NCI-H748 treated with DMSO at 0.1 percent for 48 hours (cell line): ENCODE results near the gene KDM4C.
"Not testable (repeated sequence)": the region's sequence is repeated elsewhere in the genome, so short reads cannot be mapped to it uniquely, and the experiment has no call there.

ENCODE experiments used
- DNase-seq: peaks from one replicate; lab custom pipeline; 2025; lab: John Stamatoyannopoulos, UW

KDM4C gene

DNA sequence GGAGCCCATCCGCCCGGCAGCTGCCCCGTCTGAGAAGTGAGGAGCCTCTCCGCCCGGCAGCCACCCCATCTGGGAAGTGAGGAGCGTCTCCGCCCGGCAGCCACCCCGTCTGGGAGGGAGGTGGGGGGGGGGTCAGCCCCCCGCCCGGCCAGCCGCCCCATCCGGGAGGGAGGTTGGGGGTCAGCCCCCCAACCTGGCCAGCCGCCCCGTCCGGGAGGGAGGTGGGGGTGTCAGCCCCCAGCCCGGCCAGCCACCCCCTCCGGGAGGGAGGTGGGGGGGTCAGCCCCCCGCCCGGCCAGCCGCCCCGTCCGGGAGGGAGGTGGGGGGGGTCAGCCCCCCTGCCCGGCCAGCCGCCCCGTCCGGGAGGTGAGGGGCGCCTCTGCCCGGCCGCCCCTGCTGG lies 49.9 kb downstream of the KDM4C start:
- not testable (repeated sequence) for DNase-seq

DNA sequence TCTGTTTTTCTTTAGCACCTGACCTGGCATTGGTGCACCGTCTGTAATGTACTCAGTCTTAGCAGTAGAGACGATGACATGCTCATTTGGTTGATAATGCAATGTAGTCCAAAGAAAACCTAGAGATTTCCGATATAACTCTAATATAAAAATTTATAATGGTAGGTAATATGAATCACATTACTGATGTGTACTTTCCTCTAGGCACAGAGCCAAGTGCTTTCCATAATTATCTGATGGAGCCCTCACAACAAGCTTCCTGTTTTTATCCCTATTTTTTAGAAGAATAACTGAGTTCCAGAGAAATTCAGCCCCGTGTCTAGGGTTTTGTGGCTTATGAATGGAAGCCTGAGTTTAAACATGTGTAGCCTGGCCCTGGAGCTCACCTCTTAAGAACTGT lies 53.7 kb downstream of the KDM4C start:
- DNase-seq: no peak

DNA sequence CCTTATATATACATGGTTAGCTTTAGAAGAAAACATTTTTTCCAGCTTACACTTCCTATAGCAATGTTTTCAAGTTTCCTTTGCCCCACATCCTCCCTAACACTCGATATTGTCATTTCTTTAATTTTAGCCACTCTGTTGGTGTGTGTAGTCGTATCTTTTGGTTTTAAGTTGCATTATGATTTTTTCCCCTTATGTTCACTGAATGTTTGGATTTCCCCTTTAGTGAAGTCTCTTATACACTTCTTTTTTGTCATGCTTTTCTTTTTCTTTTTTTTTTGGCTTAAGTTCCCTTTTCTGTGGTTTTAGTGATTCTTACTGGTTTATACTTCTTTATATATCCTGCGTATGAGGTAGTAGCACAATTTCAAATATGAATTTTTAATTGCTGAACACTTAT lies 58.8 kb downstream of the KDM4C start:
- DNase-seq: no peak

DNA sequence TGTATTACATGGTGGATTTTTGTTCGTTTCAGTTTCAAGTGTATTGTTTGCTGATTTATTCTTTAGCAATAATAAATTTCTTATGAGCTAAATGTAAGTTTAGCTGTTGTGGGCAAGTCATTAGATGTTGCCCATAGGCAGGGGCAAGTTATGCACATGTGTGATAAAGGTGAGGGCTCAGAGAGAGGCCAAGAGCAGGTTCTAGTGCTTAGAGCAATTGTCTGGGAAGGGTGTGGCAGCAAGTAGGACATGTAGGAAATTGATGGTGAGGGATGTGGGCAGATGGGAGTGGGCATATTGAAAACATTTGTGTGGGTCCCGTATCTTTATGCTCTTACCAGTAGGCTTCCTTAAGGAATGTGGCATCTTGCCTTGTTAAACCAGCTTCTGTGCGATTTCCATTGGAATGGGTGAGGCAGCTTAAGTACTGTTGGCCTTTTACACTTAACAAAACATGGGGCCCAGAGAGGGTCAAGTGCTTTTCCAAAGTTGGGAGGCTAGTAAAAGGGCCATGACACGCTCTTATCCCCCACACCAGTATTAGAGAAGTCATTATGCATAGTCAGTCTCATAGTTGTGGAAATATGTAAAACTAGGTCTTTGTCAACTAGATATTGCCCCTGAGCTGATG lies 60.6 kb downstream of the KDM4C start:
- DNase-seq: no peak

DNA sequence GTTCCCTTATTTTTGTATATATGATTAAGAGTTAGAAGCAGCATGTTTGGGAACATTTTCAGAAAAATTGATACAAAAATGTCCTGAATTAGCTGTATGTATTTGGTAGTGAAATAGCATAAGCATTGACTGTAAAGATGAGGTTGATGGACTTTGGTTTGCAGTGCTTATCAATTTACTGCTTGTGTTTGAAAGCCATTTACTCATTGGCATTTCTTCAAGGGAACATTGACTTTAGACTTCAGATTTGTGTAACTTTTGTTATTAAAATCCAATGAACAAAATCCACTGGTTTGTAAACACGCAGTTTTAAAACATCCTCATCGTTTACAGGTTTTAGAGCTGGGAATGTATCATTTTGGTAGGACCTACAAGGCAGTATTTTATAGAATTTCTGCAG lies 61.3 kb downstream of the KDM4C start:
- no peak for DNase-seq

DNA sequence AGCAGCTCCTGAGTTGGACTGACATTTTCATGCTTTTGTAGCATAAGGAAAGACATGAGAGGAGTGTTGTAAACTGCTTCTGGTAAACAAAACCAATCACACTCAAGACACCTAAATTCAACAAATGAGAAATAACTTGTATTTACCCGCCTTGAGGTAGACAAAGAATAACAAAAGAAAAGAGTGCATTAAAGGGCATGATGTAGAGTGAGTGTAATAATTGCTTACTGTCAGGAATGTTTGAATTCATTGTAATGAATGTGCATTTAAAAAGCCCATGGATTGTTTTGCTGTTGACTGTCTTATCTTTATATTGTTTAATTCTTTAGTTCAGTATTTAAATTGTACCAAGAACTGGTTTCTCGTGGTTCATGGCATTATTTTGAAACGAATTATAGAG lies 61.8 kb downstream of the KDM4C start:
- DNase-seq: no peak

DNA sequence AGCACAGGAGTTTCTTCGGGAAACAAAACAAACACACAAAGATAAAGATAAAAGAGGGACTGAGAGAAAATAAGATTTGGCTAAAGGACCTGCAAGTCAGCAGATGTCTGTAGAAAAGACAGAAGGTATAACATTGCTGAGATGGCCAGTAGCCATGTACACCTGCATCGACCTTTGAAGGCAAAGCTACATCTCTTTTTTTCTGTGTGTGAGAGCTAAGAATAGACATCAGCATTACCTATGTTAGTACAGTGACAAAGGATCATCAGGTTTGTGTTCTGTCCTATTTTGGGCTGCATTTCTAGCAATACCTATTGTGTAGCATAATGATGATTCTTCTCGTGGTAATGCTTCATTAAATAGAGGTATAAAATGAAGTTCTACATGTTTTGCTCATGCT lies 64.9 kb downstream of the KDM4C start:
- DNase-seq: no peak

DNA sequence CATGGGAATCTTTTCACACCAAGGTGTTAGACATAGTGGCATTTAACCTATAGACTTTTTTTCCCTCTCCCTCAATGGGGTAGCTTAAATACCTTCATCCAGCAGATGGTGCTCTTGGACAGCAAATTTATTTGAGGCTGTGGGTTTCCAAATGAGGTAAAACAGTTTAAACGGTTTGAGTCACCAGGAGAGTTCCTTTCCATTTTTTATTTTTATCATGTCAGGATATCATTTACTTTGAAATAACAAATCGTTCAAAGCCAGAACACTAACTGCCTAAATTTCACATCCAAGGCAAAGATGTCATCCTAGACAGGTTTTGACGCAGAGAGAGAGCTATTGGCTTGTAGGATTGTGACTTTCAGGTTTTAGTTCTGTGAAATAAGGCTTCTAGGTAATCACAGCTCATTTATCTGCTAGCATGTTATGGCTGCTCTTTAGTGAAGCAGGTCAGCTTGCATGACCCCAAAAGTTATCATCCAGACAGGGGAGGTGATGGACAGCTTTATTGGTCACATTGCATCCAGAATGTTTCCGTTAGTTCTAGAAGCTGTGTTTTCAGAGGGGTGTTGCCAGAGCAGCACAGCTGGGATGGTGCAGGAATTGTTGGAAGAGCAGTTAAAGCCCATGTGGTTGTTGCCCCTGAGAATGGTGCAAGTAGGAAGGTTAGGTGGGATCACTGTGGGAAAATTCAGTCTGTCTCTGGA lies 69.8 kb downstream of the KDM4C start:
- DNase-seq: peak; percentile 66

DNA sequence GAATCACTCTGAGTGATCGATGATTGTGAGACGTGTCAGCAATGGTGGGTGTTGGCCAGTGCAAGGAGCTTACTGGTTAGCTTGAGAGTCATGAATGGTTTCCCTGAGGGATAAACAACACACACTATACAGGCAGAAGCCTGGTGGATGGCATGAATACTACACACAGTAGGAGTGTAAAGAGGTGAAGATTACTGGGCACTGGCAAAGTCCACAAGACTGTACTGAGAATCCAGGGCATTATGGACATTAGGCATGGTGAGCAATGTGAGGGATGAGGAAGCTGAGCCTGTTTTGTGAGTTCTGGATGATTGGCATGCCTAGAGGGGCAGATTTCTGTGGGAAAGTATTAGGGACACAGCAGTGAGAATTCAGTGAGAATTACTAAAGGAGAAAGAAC lies 71.3 kb downstream of the KDM4C start:
- DNase-seq: no peak

DNA sequence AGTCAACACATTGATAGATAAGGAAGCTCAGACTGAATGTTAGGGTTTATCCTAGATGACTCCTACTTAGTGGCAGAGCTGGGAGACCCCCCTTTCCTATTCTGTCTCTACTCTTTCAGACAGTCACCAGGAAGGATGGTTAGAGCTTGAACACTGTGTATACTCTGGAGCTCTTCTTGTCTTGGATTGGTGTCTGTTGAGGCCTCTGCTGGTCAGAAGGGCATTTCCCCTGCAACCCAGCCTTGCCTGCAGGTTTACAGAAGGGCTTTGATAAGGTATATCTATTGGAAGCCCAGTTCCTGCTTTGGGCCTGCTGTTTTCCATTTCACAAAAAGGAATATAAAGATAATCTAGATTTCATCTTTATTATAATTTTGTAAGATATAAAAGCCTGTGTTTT lies 71.8 kb downstream of the KDM4C start:
- no peak for DNase-seq

DNA sequence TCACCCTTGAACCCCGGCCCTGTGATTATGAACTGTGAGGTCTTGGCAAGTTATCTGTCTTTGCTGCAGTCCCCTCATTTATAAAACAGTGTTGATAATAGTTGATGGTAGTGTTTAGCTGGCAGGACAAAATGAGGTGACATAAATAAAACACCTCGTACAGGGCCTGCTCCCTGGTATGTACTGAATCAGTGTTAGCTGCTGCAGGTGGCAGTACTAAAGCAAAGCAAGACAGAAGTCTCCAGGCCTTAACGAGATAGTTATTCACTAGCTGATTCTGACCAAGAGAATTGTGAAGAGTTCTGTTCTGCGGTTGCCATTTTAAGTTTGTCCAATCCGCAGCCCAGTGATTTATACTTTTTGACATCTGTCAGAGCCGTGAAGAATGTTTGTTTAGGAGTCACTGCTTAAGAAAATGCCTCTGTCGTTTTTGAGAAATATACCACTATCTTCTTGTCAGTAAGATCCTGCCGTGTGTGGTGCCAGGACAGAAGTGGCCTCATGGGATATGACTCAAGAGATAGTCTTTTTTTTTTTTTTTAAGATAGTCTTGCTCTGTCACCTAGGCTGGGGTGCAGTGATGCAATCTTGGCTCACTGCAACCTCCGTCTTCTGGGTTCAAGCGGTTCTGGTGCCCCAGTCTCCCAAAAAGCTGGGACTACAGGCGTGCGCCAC lies 75.9 kb downstream of the KDM4C start:
- DNase-seq: no peak

DNA sequence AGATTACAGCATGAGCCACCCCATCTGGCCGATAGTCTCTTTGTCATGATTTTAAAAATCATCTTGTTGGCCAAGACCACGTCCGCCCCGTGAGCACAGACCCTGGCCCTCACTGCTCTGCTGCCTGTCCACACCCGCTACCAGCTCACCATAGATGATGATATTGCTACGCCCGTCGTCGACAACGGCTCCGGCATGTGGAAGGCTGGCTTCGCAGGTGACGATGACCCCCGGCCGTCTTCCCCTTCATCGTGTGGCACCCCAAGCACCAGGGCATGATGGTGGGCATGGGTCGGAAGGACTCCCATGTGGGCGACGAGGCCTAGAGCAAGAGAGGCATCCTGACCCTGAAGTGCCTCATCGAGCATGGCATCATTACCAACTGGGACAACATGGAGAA lies 76.5 kb downstream of the KDM4C start:
- DNase-seq: no peak

DNA sequence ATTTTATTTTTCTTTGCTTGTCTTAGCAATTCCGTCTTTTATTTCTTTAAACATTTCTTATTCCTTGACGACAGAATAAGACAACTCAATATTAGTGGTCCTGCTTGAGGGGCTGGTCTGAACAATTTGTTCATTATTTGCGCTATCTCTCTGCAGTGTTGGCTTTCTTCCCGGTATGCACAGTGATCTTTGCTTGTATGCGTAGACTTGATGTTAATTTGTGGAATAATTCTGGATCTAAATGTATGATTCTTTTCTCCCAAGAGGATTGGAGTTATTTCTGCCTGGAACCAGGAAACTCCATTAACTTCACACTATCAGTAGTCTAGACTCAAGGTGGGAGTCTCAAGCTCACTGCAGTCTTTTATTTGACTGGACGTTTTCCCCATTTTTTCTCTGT lies 80.4 kb downstream of the KDM4C start:
- DNase-seq: no peak

DNA sequence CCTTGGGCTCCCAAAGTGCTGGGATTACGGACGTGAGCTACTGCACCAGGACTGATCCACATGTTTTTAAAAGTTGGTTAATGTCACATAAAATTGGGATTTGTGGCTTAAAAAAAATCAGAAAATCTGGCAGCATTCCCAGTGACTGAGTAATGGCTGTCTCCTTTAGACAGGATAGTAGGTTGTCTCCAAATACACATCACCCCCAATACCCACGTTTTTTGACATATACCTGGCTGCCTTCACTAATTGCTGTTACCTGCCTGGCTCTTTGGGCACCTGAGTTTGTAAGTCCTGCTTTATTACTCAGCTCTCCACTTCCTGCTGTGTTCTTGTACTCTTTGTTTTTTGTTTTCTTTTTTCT lies 84.8 kb downstream of the KDM4C start:
- no peak for DNase-seq

DNA sequence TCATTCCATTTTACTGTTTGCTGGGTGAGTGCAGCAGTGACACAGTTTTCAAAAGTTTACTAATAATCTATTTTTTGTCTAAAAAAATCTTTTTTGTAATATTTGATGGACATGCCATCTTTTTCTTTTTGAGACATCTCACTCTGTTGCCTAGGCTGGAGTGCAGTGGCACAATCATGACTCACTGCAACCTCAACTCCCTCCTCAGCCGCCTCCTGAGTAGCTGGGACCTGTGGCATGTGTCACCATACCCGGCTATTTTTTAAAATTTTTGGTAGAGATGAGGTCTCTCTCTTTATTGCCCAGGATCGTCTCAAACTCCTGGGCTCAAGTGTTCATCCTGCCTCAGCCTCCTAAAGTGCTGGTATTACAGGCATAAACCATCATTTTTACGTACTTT lies 86.0 kb downstream of the KDM4C start:
- DNase-seq: no peak

DNA sequence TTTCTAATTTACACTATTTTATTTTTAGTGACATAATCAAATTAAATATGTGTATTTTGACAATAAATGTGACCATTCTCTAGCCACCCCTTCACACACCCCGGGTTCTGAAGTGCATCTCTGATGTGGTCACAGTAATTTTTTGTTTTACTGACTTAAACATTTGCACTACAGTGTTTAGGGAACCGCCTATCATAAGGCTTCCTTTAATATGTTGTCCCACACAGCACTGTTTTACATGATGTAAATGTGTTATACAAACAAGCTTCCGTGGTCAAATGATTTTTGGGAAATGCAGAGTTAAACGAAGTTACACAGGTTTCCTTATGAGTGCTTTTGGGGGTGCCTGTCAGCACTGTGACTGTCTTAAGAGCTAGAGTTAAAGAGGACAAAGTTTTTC lies 86.5 kb downstream of the KDM4C start:
- no peak for DNase-seq

DNA sequence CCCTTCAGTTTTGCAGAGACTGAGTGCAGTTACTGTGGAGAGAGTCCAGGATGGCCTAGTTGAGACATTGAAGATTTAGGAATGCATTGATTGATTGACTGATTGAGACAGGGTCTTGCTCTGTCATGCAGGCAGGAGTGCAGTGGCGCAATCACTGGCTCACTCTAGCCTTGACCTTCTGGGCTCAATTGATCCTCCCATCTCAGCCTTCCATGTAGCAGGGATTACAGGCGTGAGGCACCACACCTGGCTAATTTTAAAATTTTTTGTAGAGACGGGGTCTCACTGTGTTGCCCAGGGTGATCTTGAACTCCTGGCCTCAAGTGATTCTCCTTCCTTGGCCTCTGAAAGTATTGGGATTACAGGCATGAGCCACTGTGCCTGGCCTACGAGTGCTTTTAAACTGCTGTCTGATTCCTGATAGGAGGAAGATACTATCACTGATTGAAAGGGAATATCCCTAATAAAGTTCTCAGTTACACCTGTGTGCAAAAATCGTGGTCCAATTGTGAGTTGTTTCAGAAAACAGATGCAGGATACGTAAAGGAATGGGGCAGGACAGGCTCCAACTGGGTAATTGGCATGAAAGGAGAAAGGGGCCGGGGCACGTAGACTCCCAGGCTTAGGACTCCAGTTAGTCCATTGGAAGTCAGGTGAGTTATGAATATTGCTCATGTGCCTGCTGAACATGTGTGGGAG lies 87.5 kb downstream of the KDM4C start:
- DNase-seq: no peak

DNA sequence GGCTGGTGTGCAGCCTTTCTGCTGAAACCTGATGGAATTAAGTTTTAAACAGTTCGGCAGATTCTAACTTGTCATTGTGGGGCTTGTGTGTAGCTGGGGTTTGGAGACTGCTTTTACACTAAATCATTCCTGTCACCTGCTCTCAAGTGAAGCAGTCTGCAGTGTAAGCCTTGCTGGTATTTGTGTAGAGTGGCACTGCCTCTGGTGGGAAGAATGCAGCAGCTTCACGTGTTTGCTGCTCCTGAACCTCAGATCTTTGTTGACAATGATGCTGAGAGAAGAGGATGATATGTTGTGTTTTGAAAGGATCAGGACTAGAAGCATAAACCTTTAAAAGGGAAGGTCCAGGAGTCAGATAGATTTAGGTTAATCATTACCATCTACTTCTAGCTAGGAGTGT lies 88.1 kb downstream of the KDM4C start:
- no peak for DNase-seq

DNA sequence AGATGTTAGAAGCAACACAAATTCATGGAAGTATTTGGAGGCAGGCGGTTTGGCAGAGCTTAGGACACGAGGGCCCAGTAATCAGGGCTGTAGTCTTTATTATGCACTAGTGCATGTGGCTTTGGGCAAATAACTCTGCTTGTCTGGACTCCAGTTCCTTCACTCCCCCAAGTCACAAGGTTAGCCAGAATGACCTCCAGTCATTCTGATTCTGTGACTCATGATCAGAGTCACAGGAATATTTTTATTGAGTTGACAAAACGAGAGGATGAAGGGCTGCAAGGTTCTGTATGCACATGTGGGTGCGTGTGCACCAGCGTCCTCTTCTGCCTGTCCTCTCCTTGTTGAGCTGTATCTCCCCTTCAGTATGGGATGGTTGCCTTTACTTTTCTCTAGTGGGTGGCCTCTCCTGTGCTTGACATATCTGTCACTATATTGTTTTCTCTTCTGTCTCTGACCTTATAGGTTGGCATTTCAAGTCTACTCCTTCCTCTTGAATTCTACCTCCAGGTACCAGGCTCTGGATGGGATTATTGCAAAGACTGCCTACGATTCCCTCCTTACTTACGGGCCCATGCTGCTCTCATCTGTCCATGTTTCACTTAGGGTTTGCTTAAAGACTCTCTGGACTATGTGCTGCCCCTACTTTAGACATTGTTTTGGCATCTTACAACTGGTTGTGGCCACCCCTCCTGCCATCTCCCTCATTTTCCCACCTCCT lies 94.6 kb downstream of the KDM4C start:
- DNase-seq: no peak

DNA sequence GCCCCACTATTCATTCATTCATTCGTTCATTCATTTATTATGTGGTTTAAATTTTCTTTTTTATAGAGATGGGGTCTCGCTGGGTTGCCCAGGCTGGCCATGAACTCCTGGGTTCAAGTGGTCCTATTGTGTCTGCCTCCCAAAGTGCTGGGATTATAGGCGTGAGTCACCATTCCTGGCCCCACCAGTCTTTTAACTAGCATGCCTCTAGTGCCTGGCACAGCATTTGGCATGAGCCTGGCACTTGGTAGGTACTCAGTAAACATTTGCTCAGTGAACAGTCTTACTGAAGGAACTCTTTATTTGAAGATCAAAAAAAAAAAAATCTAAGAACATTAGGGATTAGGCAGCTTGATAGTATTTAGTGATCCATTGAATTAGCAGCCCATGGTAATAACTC lies 98.1 kb downstream of the KDM4C start:
- DNase-seq: no peak

DNA sequence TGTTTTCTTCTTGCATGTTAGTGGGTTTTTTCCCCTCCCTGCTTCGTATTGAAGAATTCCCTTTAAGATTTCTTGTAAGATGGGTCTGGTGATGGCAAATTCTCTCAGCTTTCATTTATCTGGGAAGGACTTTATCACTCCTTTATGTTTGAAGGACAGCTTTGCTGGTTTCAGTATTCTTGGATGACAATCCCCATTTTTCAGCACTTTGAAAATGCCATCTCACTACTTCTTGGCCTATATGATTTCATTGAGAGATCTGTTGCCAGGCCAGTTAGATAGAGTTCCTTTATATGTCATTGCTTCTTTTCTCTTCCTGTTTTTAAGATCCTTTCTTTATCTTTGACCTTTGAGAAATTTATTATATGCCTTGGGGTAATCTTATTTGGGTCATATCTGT lies 106.3 kb downstream of the KDM4C start:
- no peak for DNase-seq
